ENCODE data around the gene CMSS1. TPM values are rescaled to one million over a fixed set of nuclear protein-coding genes. Genes with fewer than 3 reads are reported as not detected.

Gene CMSS1
- total RNA-seq, 2 donors from 2014 or later = 35.8 to 74.3 TPM

DNA sequence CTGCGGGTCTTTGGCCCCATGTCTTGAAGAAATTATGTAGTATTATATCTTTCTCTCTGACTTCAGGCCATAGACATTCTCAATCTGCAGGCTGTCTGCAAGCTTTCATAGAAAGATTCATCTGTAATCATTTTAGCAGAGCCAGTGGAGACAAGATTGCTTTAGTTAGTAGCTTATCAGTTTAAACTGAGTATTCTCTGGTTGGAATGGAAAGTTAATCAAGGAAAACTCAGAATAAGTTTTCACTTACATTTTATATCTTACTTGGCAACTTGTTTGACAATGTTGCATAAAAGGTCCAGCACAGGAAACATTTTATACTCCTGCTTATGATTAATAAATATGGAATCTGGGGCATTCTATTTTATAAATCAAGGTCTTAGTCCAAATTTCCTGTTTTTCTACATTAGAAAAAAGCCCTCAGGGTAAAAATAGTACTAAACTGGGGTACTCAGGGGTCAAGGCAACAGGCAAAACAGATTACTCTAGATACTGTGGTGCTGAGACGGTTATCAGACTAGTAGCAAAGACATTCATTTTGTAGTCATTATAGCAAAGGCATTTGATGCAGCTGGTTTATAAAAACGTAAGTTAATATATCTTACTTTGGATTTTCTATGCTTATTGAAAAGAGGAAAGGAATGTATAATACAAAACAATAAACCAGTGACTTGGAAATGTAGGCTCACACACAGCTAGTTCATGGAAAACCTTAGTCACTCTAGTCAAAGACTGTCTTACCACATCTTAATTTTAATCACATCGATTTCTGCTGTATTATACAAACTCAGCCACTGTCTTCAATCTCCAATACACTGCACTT, 341.9 kb downstream of the CMSS1 start:
- DNase-seq (ENCODE audit: low spot score in 2 of 2) (no peak), ATAC-seq (peak in 1 of 2 donors; percentile 63)
- H3K9me3 Mint-ChIP-seq = peaks cover 13% of the 10 kb centered on the region in 2 donors
- H3K27ac Mint-ChIP-seq = peak overlapping the region in 1 of 2 donors; percentile 11
- peaks cover 19 to 22% of the 10 kb centered on the region in 2 donors for H3K36me3 Mint-ChIP-seq

GRCh38 chr3:100160521-100160920, 342.9 kb downstream of the CMSS1 start:
- no peak for ATAC-seq
- no peak for DNase-seq (ENCODE audit: low spot score in 2 of 2)
- no peak overlapping the region for H3K27ac Mint-ChIP-seq

GRCh38 chr3:100163787-100164186, 346.1 kb downstream of the CMSS1 start:
- Mint-ChIP-seq H3K27ac (no peak overlapping the region), H3K36me3 (no peaks in the 10 kb centered on the region), H3K9me3 (no peaks in the 10 kb centered on the region)
- no peak for DNase-seq (ENCODE audit: low spot score in 2 of 2)
- no peak for ATAC-seq

More at GRCh38 chr3:100160521-100160920, 342.9 kb downstream of the CMSS1 start:
- Mint-ChIP-seq H3K36me3 (peaks cover 10 to 14% of the 10 kb centered on the region in 2 donors), H3K9me3 (peaks cover 5% of the 10 kb centered on the region in 2 donors)

DNA sequence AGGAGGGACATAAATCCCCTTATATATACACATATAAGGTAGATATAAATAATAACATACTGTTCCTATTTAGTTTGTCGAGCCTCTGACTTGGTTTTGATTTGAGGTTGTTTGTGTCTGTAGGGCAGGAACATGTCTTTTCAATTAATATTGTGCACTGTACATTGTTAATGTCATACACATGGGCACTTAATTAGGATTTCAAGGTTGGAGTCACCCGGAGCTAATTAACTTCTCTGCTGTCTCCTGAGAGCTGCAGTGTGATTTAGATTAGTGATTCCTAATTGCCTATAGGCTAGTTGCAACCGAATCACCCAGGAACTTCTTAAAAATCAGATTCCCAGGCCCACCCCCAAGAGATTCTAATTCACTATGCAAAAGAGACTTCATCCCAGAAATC, 347.1 kb downstream of the CMSS1 start:
- Mint-ChIP-seq H3K36me3 (no peaks in the 10 kb centered on the region), H3K9me3 (no peaks in the 10 kb centered on the region), H3K27ac (peak overlapping the region in 1 of 2 donors; percentile 2)
- DNase-seq (ENCODE audit: low spot score in 2 of 2) (no peak), ATAC-seq (no peak)

GRCh38 chr3:100165926-100166550, 348.4 kb downstream of the CMSS1 start:
- no peak for ATAC-seq
- H3K36me3 Mint-ChIP-seq = no peaks in the 10 kb centered on the region
- no peak for DNase-seq (ENCODE audit: low spot score in 2 of 2)
- H3K9me3 Mint-ChIP-seq = no peaks in the 10 kb centered on the region
- H3K27ac Mint-ChIP-seq = no peak overlapping the region

DNA sequence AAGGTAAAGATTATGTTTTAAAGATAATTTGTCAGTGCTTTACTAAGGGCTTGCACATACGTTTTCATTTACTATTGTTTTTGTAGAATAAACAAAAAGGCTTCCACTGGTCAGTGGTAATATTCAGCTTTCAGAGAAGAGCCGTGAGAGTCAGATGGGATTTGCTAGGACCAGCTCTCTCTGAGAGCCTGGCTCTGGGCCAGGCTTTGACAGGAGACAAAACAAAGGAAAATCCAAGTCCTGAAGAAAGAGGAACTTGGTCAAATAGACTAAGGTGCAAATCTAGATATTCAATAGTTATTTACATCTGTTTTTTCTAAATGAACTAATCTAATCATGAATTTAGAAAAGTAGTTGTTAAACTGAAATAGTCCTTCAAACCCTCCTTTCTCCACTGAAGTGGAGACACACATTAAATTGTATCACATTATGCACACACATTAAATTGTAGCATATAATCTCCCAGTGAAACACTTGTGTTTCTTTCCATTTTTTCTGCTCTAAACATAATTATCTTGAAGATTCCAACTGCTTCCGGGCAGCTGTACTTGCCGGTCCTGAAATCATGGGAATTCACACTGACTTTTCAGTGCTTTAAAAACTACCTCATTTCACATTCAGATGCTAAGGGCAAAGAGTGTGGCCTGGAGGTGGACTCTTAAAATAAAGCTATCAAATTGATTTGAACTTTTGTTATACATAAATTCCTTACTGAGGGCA, 351.7 kb downstream of the CMSS1 start:
- Mint-ChIP-seq H3K27ac (no peak overlapping the region), H3K36me3 (peaks cover 0 to 11% of the 10 kb centered on the region in 2 donors), H3K9me3 (no peaks in the 10 kb centered on the region)
- no peak for ATAC-seq
- no peak for DNase-seq (ENCODE audit: low spot score in 2 of 2)

DNA sequence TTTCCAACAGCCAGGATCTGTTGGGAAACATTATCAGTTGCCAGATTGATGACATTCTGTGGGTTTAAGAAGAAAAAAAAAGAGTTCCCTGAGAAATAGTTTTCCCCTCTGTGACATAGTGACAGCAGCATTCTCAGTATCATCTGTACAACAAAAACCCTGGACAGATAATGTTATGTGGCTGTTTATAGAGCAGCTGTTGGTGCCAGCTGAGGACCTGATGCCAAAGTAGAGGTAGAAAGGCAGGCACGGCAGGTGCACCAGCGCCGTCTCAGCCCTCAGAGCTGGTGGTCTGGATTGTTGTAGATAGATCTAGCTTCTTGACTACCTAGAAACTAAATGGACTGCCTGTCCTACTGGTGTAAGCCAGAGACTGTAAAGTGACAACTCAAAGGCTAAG, 352.8 kb downstream of the CMSS1 start:
- H3K27ac Mint-ChIP-seq = no peak overlapping the region
- no peak for DNase-seq (ENCODE audit: low spot score in 2 of 2)
- no peaks in the 10 kb centered on the region for H3K9me3 Mint-ChIP-seq
- no peak for ATAC-seq
- H3K36me3 Mint-ChIP-seq = peaks cover 0 to 11% of the 10 kb centered on the region in 2 donors

DNA sequence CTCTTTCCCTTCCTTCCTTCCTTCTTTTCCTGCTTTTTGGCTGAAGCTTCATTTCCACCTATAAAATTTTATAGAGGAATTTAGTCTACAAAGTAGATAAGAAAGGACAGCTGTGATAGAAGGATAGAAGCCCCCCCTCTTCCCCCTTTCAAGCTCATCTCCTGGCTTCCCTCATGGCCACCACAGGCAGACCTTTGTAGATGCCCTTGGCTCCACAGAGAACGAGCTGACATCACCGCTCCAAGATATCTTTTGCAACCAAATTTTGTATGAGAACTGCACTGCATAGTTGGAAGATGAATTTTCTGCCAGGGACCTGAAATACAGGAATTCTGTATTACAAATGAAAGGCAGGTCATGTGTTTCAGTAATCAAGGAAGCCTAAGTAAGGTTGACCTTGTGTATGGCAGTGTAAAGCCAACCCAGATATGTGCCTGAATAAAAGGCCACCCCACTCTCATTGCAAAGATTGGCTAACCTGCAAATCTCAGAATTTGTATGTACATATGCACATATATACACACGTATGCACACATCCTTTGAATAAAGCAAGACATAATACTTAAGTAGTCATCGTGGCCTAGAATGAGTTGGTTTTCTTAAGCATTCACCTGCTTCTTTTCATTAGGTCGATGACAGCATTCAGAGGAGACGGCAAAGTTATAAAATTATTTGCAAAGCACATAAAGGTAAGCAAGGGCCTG, 353.7 kb downstream of the CMSS1 start:
- Mint-ChIP-seq H3K27ac (no peak overlapping the region), H3K36me3 (peaks cover 8 to 17% of the 10 kb centered on the region in 2 donors), H3K9me3 (no peaks in the 10 kb centered on the region)
- ATAC-seq (no peak), DNase-seq (ENCODE audit: low spot score in 2 of 2) (no peak)

DNA sequence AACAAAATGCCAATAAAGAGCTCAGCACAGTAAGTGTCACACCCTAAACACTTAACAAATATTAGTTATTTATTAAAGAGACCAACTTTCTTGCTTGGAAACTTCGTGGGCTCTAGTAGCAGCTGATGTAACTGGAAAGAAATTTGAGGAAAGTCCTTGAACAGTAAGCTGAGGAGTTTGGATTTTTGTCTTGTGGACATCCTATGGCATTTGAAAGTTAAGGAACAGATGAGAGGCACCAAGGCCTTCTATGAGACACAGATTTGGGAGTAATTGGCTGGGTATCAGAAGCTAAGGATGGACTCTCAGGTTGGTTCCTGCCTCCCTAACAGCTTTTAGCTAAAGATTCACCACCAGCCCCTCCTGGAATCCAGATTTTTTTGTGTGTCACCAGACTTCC, 356.3 kb downstream of the CMSS1 start:
- Mint-ChIP-seq H3K36me3 (peaks cover 27 to 30% of the 10 kb centered on the region in 2 donors), H3K27ac (no peak overlapping the region), H3K9me3 (peaks cover 8% of the 10 kb centered on the region in 2 donors)
- DNase-seq (ENCODE audit: low spot score in 2 of 2) = no peak
- no peak for ATAC-seq

DNA sequence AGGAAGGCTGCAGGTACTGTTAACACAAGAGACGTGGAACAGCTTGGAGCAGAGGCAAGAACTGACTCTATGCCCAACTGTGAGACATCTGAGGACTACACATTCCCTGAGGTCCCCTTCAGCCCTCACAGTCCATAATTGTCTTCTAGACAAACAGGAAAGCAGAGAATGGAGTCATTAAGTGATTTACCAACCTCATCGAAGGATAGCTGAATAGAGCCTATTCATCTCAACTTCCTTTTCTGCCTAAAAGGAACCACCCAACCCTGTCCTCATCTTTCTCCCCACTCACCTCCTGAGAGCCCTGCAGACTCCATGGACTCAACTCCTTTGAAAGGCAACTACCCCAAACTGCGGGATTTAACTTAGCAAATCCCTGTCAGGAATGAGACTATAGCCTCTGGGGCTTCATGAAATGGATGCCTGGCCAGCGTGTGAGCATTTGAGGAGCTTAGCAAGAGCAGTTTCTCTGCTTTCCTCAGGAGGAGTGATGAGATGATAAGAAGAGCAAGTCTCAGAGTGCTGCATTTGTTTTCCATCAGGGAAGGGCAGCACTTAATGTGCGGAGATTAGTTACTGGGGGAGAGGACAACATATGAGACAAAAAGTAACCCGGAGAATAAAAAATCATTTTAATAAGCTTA, 358.1 kb downstream of the CMSS1 start:
- peaks cover 16 to 21% of the 10 kb centered on the region in 2 donors for H3K9me3 Mint-ChIP-seq
- ATAC-seq = no peak
- H3K27ac Mint-ChIP-seq = no peak overlapping the region
- DNase-seq (ENCODE audit: low spot score in 2 of 2) = no peak
- H3K36me3 Mint-ChIP-seq = peaks cover 45 to 48% of the 10 kb centered on the region in 2 donors

GRCh38 chr3:100179692-100180349, 362.2 kb downstream of the CMSS1 start:
- ATAC-seq = no peak
- Mint-ChIP-seq H3K9me3 (peaks cover 16 to 23% of the 10 kb centered on the region in 2 donors), H3K27ac (no peak overlapping the region), H3K36me3 (peaks cover 37 to 51% of the 10 kb centered on the region in 2 donors)
- no peak for DNase-seq (ENCODE audit: low spot score in 2 of 2)

- no peak for DNase-seq (ENCODE audit: low spot score in 2 of 2)
- ATAC-seq = no peak
- Mint-ChIP-seq H3K27ac (no peak overlapping the region), H3K36me3 (peaks cover 23 to 24% of the 10 kb centered on the region in 2 donors), H3K9me3 (peaks cover 11 to 18% of the 10 kb centered on the region in 2 donors)
Observed at GRCh38 chr3:100183608-100184125, 366.0 kb downstream of the CMSS1 start.

DNA sequence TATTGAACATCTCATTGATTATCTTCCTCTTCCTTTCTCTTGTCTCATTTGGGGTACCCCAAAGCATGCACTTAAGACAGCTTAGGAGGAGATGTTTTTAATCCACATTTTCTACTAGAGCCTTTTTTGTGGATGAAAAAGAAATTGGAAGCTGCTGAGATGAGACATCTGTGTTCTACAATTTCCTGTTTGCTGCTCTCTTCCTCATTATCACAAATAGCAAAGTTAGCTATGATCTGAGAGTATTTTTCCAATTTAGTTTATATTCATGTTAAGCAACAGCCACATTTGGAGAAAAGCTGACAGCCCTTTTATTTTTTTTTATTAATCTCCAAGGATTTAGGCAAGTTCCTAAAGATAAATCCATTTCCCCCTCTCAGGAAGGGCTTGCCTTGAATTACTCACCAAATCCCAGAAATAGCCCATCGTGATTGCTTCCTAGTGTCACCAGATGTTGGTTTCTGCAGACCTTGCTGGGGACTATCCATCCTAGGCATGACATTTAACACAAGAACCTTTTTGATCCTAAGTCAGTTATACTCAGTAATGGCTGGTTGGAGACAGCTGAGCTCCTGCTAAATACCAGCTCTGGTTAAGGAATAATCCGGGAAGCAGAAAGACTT, 367.4 kb downstream of the CMSS1 start:
- Mint-ChIP-seq H3K27ac (no peak overlapping the region), H3K9me3 (peaks cover 4 to 8% of the 10 kb centered on the region in 2 donors), H3K36me3 (peaks cover 9 to 10% of the 10 kb centered on the region in 2 donors)
- ATAC-seq (no peak), DNase-seq (ENCODE audit: low spot score in 2 of 2) (no peak)

DNA sequence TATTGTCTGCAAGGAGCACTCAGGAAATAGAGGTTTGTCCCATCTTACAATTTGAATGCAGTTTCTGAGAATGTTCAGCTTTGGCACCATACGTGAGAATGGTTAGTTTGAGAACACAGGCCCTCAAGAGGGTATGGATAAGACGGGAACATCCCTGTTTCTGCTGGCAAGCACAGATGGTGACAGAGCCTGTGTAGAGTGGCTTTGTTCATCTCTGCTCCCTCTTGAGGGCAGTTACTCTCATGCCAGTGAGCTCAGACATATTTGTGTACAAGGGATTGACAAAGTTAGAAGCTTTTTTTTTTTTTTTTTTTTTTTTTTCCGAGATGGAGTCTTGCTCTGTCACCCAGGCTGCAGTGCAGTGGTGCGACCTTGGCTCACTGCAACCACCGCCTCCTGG, 368.2 kb downstream of the CMSS1 start:
- Mint-ChIP-seq H3K27ac (no peak overlapping the region), H3K9me3 (peaks cover 0 to 1% of the 10 kb centered on the region in 2 donors)
- ATAC-seq = no peak

DNA sequence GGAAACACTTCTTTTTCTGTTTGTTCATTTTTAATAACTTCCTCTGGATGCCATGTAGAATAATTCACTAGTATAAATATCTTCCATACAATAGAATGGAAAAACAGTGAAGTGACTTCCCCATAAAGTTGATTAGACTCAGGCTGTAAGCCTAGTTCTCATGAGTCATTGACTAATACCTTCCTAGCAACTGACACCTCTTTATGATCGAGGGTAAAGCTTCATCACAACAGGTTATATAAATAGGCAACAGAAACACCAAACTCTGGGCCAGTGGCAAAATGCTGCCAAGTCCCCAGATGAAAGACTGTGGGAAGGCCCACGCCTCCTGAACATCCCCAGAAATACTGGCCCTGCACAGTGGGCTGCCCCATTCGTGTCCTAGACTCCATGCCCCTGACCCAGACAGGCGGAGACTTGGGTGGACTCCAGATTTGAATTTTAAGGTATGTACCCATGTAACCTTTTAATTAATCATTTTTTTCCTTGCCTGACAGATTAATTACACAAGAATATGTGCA, 371.8 kb downstream of the CMSS1 start:
- Mint-ChIP-seq H3K36me3 (no peaks in the 10 kb centered on the region), H3K9me3 (no peaks in the 10 kb centered on the region), H3K27ac (no peak overlapping the region)
- ATAC-seq (no peak), DNase-seq (ENCODE audit: low spot score in 2 of 2) (no peak)

More for the DNA sequence above, 368.2 kb downstream of the CMSS1 start:
- H3K36me3 Mint-ChIP-seq = peaks cover 2% of the 10 kb centered on the region in 2 donors
- DNase-seq (ENCODE audit: low spot score in 2 of 2) = no peak

Measured in activated naive CD4-positive, alpha-beta T cell treated with anti-CD3 and anti-CD28 coated beads, Interleukin-2, amount 50 U/mL, for 72 hours (primary cell).